HepG2 (cell line): ENCODE results near the gene PCIF1. TPM values are rescaled to one million over a fixed set of nuclear protein-coding genes. Genes with fewer than 3 reads are reported as not detected.
A peak's percentile ranks its signal among the peaks of the same experiment; 100 is the strongest.

Experiments
- AGO1 ChIP-seq: fragments of 200-400 bp; formaldehyde crosslinking; IDR thresholded peaks from 2 replicates; pipeline ENCODE4 v1.6.1; 2017; ENCODE audit warnings: mild to moderate bottlenecking, low read depth, low read length, moderate library complexity; ENCODE audit not compliant: poor library complexity, severe bottlenecking
- E2F2 ChIP-seq: sonication (generic); formaldehyde crosslinking; IDR thresholded peaks from 2 replicates; pipeline ENCODE4 v1.4.0; 2020; ENCODE audit warnings: missing genetic modification reagents, borderline replicate concordance
- ELF4 ChIP-seq: sonication (generic); formaldehyde crosslinking; IDR thresholded peaks from 2 replicates; pipeline ENCODE4 v1.5.0; 2020; ENCODE audit warnings: missing genetic modification reagents, mild to moderate bottlenecking, moderate library complexity, borderline replicate concordance
- ERF ChIP-seq: IDR thresholded peaks from 2 replicates; pipeline ENCODE4 v1.6.1; 2018; ENCODE audit warnings: missing biosample characterization, missing genetic modification reagents
- FOSL1 ChIP-seq: sonication (generic); formaldehyde crosslinking; IDR thresholded peaks from 2 replicates; pipeline ENCODE4 v1.9.0; 2021; ENCODE audit warnings: missing genetic modification reagents, borderline replicate concordance
- KDM2A ChIP-seq: sonication (generic); formaldehyde crosslinking; IDR thresholded peaks from 2 replicates; pipeline ENCODE4 v1.4.0; 2020; ENCODE audit warnings: low read depth, missing genetic modification reagents, borderline replicate concordance
- NCOR1 ChIP-seq: fragments of 200-600 bp; sonication (generic); IDR thresholded peaks from 2 replicates; pipeline ENCODE4 v1.7.0; 2017; ENCODE audit warnings: antibody characterized with exemption, low read length, borderline replicate concordance
- PCBP2 ChIP-seq: fragments of 200-400 bp; formaldehyde crosslinking; optimal IDR thresholded peaks from 2 replicates; pipeline ENCODE3; 2018; ENCODE audit warnings: low read length, low read depth; ENCODE audit not compliant: poor library complexity, severe bottlenecking
- PPARG ChIP-seq: conservative IDR thresholded peaks from 2 replicates; pipeline ENCODE4 v1.6.1; 2016; ENCODE audit warnings: missing biosample characterization, missing genetic modification reagents
- SOX13 ChIP-seq, 3 experiments: fragments of 450-650 bp in 1 of 3; sonication (generic) in 1 of 3; formaldehyde crosslinking in 1 of 3; IDR thresholded peaks in 2 of 3; conservative IDR thresholded peaks in 1 of 3; 2 replicates each; pipeline versions ENCODE4 v1.5.0 to v1.6.1; 2016 to 2020; ENCODE audit warnings: antibody characterized with exemption in 1 of 3, mild to moderate bottlenecking in 1 of 3, missing compliant biosample characterization in 1 of 3, missing genetic modification reagents in 1 of 3, moderate library complexity in 1 of 3
- SOX5 ChIP-seq: IDR thresholded peaks from 2 replicates; pipeline ENCODE4 v1.6.1; 2016; ENCODE audit warnings: borderline replicate concordance
- TCF7L2 ChIP-seq: IDR thresholded peaks from 2 replicates; pipeline ENCODE4 v1.6.1; 2011; ENCODE audit warnings: mild to moderate bottlenecking, low read depth, low read length, moderate library complexity
- TSC22D2 ChIP-seq: sonication (generic); formaldehyde crosslinking; IDR thresholded peaks from 2 replicates; pipeline ENCODE4 v1.5.1; 2020; ENCODE audit warnings: missing genetic modification reagents, mild to moderate bottlenecking, borderline replicate concordance
- ZC3H13 ChIP-seq: sonication (generic); formaldehyde crosslinking; IDR thresholded peaks from 2 replicates; pipeline ENCODE4 v1.8.1; 2023; ENCODE audit warnings: mild to moderate bottlenecking, missing genetic modification reagents, moderate library complexity
- ZNF275 ChIP-seq: sonication (generic); formaldehyde crosslinking; IDR thresholded peaks from 2 replicates; pipeline ENCODE4 v1.8.0; 2022; ENCODE audit warnings: missing genetic modification reagents, mild to moderate bottlenecking, inconsistent platforms, borderline replicate concordance
- ZNF276 ChIP-seq: sonication (generic); formaldehyde crosslinking; IDR thresholded peaks from 2 replicates; pipeline ENCODE4 v1.4.0; 2020; ENCODE audit warnings: mild to moderate bottlenecking, low read depth, missing genetic modification reagents
- ZNF33A ChIP-seq: sonication (generic); formaldehyde crosslinking; IDR thresholded peaks from 2 replicates; pipeline ENCODE4 v1.5.1; 2020; ENCODE audit warnings: missing genetic modification reagents, mild to moderate bottlenecking, moderate library complexity, borderline replicate concordance
- ZNF430 ChIP-seq: sonication (generic); formaldehyde crosslinking; IDR thresholded peaks from 2 replicates; pipeline ENCODE4 v1.9.0; 2021; ENCODE audit warnings: mild to moderate bottlenecking, missing genetic modification reagents
- ZNF547 ChIP-seq: sonication (generic); formaldehyde crosslinking; IDR thresholded peaks from 2 replicates; pipeline ENCODE4 v1.5.1; 2020; ENCODE audit warnings: mild to moderate bottlenecking, missing genetic modification reagents
- polyA plus RNA-seq, 8 experiments: library from polyadenylated mRNA; depleted of rRNA in 3 of 8; stranded (reverse) in 7 of 8; unstranded in 1 of 8; fragments of >200 nt; fragmentation: Illumina TruSeq in 4 of 8; extraction: Trizol in 4 of 8; gene quantifications; 2 replicates each; pipeline versions ENCODE4 v1.2.1 to v1.2.3, GENCODE V29; 2011 to 2016; ENCODE audit warnings: low read depth in 4 of 8, missing spikeins in 1 of 8, mixed read lengths in 1 of 8; ENCODE audit not compliant: insufficient read depth in 1 of 8
- total RNA-seq, 5 experiments: library from RNA; depleted of rRNA; stranded (reverse); fragments of >200 nt; fragmentation: Illumina TruSeq; extraction: Trizol; gene quantifications; 2 replicates each; pipeline ENCODE4 v1.2.3, GENCODE V29; 2016; ENCODE audit warnings: low read depth in 1 of 5
- TF ChIP-seq, protein P1 (sequence below): sonication (generic); formaldehyde crosslinking; IDR thresholded peaks from 2 replicates; pipeline ENCODE4 v1.8.1; 2023; ENCODE audit warnings: missing genetic modification reagents, inconsistent platforms, borderline replicate concordance
- TF ChIP-seq, protein P2 (sequence below): sonication (generic); formaldehyde crosslinking; IDR thresholded peaks from 2 replicates; pipeline ENCODE4 v1.4.0; 2020; ENCODE audit warnings: missing genetic modification reagents

PCIF1 gene
- total and polyA plus RNA-seq, 2 of the 13 experiments (the other 11 are each of a cell fraction or from before 2014, with no cell fraction given) = 20.9 to 24.4 TPM

GRCh38 chr20:45971675-45972499, 37.4 kb downstream of the PCIF1 start, which contains the start of gene ZNF335 (continued):
- TF ChIP-seq ELF4 (CRISPR knock-in tag) (peak; percentile 98), ERF (CRISPR knock-in tag) (peak; percentile 81), AGO1 (peak; percentile 74), SOX13 (IDR thresholded peaks at IDR 0.05) (peak; percentile 50; the same call in 1 of the 2 replicates), SOX13 (CRISPR knock-in tag; conservative IDR thresholded peaks at IDR 0.05 in 1 of 2, IDR thresholded peaks at IDR 0.05 in 1 of 2) (peak in 1 of 2 experiments; percentile 97; a peak in 2 of 4 replicates), NCOR1 (peak; percentile 78; the same call in 1 of the 2 replicates), FOSL1 (CRISPR knock-in tag) (peak; percentile 51; the same call in 1 of the 2 replicates), E2F2 (CRISPR knock-in tag) (peak; percentile 90), TSC22D2 (CRISPR knock-in tag) (peak; percentile 96; the same call in 1 of the 2 replicates), SOX5 (CRISPR knock-in tag) (peak; percentile 49; the same call in 1 of the 2 replicates), ZNF547 (CRISPR knock-in tag) (peak; percentile 74), ZNF276 (CRISPR knock-in tag) (peak; percentile 74; the same call in 1 of the 2 replicates), ZNF33A (CRISPR knock-in tag) (peak; percentile 97; the same call in 1 of the 2 replicates), KDM2A (CRISPR knock-in tag) (peak; percentile 86), PPARG (CRISPR knock-in tag) (peak; percentile 40; the same call in 1 of the 2 replicates), ZC3H13 (peak; percentile 97), TCF7L2 (no peak), PCBP2 (no peak), ZNF275 (CRISPR knock-in tag) (peak; percentile 80), ZNF430 (CRISPR knock-in tag) (peak; percentile 12; the same call in 1 of the 2 replicates)
- TF ChIP-seq, protein P1, sequence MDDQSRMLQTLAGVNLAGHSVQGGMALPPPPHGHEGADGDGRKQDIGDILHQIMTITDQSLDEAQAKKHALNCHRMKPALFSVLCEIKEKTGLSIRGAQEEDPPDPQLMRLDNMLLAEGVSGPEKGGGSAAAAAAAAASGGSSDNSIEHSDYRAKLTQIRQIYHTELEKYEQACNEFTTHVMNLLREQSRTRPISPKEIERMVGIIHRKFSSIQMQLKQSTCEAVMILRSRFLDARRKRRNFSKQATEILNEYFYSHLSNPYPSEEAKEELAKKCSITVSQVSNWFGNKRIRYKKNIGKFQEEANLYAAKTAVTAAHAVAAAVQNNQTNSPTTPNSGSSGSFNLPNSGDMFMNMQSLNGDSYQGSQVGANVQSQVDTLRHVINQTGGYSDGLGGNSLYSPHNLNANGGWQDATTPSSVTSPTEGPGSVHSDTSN (CRISPR knock-in tag) = peak; percentile 90
- TF ChIP-seq, protein P2, sequence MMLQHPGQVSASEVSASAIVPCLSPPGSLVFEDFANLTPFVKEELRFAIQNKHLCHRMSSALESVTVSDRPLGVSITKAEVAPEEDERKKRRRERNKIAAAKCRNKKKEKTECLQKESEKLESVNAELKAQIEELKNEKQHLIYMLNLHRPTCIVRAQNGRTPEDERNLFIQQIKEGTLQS (CRISPR knock-in tag) = peak; percentile 84
